GM21529 (cell line): ENCODE data around the gene EBP.

ENCODE experiments used
- ATAC-seq: cut with Tn5 transposase; IDR thresholded peaks from one replicate; pipeline ENCODE4 v1.9.1; 2021; ENCODE audit not compliant: unreplicated experiment

EBP gene

DNA sequence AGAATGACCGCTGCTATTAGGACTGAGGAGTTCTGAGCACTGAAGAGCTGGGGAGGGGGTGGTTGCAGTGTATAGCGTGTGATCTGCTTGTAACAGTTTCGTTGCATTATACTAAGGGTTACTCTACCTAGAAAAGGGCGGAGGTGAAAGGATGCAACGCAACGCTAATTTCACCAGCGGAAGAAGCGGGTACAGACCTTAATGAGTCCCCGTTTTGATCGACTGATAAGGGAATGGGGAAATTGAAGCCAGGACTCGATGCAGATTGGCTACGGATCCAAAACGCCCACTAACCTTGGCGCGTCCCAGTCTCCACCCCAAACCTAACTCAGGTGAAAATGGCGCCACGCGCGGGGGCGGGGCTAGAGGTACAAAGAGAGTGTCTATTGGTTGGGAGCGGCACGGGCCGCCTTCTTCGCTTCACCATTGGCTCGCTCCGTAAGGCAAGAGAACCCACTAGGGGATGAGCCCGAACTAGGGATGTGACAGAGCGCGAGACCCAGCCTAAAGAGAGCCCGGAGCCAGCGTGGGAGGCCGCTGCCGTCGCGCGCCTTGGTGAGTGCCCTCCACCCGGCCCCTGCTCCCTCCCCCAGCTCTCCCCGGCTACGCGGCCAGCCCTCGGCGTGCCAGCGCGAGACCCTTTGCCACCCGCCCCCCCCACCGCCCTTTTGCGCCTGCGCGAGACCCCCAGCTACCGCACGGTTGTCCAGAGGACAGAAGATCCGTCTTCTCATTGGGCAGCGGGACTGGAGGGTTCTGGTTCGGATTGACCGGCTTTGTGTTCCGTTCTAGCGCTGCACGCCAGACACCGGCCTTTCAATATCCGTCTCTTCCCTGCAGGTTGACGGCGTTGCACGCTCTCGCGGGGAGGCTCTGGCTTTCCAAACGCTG lies at the start of gene EBP:
Gene EBP, plus strand, starts transcription at position 456 of the 891 bp plus-strand sequence. CDS start 1,964 bp downstream, outside the sequence.
- peak; percentile 96 for ATAC-seq

DNA sequence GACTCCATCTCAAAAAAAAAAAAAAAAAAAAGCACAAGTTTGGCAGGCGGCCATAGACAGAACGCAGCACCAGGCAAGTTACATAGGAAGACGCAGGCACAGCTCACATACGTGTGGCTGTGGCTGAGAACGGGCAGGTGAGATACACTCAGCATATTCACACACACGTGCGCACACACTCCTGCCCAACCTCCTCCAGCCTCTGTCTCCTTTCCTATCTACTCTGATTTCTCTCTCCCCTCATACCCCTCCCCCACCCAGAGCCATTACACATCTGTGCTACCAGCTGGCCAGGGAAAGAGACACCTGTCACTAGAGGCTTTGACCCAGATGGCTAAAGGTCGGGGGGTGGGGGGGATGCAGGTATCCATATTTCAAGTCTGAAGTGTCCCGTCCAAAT lies 49.4 kb upstream of the EBP start:
- ATAC-seq = no peak

DNA sequence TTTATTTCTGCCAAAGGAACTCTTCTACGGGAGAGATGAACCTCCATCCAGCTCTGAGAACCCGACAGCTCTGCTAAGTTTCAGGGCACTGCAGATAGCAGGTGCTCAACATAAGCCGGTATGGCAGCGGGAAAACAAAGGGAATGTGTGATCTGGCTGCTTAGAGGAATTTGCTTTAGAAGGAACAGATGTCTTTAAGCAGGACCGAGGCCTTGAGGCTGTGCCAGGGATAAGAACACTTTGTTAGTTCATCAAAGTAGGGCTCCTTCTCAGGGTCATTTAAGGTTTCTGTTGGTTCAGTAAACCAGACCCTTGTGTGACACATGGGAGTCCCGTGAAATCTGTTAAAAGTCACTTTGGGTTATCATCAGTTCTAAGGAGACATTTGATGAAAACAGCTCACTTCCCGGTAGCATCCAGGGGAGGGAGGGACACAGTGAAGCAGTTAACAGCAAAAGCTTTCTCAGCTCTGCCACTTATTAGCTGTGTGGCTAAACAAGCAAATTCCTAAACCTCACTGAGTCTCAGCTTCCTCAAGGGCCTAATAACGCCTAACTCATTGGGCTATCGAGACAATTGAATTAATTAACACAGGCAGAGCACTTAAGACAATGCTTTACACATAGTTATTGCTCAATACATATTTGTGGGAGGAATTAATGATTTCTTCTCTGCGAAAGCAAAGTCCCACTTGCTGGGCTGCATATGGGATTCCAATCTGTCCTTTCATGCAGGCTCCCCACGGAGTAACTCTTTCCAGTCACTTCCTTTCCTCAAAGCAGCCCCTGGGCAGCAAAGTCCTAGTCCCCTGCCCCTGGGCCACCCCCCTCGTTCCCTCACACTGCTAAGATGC lies 48.5 kb upstream of the EBP start:
- no peak for ATAC-seq

DNA sequence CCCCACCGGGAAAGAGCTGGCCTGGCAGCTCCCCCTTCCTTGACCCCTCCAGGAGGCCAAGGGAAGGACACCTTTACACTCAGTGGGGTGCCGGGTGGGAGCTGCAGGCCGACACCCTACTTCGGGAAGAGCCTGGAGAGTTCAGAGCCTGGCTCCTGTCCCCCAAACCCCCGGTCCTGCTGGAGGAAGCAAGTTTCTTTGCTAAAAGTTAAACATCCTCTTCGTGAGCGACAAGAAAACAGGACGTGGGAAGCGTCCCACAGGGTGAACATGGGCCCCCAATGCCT lies 48.0 kb upstream of the EBP start:
- ATAC-seq = no peak

DNA sequence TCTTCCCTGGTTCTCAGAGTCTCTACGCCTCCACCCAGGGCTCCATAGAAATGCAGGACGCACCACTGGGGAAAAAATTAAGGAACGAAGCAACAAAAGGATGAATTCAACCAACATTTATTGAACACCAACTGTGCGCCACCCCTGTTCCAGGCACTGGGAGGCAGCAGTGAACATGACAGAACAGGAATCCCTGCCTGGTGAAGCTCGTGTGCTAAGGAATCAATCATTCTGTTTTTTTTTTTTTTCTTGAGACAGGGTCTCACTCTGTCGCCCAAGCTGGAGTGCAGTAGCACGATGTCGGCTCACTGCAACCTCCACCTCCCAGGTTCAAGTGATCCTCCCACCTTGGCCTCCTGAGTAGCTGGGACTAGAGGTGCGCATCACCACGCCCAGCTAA lies 47.5 kb upstream of the EBP start:
- no peak for ATAC-seq

DNA sequence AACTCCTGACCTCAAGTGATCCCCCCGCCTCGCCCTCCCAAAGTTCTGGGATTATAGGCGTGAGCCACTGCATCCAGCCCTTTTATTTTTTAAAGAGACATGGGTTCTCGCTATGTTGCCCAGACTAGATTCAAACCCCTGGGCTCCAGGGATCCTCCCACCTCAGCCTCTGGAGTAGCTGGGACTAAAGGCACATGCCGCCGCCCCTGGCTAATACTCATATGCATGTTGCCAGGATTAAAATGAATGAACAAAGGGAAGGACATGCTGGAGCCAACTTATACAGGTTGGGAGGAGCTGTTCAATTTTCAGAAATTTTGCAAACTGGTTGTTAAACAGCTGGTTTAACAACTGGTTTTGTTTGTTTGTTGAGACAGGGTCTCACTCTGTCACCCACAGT lies 47.0 kb upstream of the EBP start:
- no peak for ATAC-seq

DNA sequence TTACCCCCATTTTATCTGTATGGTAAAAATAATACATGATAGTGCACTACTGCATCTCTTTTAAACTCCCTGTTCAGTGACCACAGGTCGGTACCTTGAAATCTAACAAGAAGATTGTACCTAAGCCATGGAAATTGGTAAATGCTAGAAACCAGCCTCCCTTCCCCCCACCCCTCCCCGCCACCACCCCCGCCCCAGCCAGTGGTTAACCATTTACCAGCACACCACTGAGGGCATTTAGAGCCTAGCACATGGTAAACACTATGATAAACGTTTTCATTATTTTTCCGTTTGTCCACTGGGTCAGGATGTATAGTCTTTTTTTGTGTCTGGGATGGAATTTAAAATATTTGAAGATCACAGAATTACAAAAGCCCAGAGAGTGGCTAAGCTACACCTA lies 46.3 kb upstream of the EBP start:
- no peak for ATAC-seq

DNA sequence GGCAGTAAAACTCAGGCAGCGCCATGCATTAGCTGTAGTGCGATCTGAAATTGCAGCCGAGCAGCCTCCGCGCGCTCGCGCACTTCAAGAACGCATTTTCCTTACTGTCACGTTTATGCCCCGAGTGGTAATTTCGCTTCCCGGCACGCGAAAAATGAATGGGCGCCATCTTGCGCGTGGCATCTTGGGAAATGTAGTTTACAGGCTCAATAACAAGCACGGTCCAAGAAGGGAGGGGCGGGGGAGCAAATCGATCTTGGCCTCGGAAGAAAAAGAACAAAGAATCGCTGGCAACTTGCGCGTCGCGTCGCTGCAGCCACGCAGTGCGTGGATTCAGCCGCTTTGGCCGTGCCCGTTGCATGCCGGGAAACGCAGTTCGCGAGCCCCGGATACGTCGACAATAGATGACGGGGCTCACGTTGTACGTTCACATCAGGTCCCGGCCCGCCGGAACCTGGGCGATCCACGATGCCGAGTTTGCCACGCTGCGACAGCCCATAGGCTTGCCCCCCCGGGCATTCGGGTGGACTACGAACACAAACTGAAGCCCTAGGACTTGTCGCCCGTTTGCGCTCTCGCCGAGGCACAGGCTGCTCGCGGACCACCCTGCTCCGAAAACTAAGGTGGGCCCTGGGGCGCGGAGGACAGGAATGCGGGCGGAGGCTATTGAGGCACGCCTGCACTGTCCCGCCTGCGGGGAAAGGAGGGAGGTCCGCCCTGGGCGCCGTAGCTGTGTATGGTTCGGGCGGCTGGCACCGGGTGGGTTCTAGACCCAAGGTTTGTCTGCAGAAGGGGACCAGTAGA lies 45.6 kb upstream of the EBP start, which contains the start of gene FTSJ1:
Gene FTSJ1, plus strand, starts transcription at position 426 of the 804 bp plus-strand sequence. CDS start 1,849 bp downstream, outside the sequence.
- ATAC-seq = peak; percentile 86

DNA sequence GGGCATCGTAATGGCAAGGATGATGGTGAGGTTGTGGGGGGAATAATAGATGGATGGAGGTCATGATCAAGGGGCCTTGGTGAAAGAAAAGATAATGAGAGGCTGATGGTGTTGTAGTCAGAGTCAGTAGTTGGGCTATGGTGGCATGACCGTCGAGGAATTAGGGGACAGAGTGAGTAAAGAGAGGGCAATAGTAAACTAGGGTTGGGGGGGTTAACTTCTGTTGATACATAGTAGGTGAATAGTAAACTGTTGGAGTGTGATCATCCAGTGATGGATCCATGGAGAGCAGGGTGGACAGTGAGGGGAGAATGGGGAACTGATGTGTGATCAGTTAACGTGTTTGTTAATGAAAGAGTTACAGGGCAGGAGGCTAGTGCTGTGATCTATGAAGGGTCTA lies 44.7 kb upstream of the EBP start:
- no peak for ATAC-seq

DNA sequence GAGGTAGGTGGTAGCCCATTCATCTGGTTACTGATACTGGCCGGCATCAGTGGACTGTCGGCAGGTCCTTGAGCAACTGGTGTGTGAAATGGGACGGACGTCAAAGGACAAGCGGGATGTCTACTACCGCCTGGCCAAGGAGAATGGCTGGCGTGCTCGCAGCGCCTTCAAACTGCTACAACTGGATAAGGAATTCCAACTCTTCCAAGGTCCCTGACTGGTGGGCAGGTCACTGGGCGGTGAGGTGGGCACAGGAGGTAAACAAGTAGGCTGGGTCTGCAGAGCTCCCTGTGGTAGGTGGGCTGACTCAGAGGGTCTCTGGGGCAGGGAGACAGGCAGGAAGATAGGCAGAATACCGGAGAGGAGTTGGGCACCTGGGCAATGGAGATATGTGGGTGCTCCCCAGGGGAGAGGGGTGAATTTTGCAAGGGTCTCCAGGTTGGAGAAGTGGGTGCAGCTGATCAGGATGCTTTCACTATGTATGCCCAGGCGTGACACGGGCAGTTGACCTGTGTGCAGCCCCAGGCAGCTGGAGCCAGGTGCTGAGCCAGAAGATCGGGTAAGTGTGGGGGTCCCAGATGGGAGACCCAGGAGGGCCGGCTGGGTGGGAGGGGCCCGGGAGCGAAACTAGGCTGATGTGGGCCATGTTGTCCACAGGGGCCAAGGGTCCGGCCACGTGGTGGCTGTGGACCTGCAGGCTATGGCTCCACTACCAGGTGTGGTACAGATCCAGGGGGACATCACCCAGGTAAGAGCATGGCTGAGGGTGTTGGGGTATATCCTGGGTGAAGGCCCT lies 43.5 kb upstream of the EBP start:
- no peak for ATAC-seq

DNA sequence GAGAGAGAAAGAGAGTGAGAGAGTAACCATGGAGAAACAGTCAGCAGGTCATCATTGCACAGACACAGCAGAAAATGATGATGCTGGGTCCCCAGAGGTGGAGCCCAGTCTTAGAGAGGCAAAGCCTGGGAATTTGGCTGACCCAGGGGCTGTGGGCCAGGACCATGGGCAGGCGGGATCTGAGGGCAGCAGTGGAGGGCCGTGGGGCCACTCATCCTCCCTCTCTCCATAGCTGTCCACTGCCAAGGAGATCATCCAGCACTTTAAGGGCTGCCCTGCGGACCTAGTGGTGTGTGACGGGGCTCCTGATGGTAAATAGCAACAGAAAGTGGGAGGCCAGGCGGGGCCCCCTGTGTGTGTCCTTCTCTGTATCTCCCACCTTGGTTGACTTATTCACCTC lies 42.8 kb upstream of the EBP start:
- no peak for ATAC-seq

DNA sequence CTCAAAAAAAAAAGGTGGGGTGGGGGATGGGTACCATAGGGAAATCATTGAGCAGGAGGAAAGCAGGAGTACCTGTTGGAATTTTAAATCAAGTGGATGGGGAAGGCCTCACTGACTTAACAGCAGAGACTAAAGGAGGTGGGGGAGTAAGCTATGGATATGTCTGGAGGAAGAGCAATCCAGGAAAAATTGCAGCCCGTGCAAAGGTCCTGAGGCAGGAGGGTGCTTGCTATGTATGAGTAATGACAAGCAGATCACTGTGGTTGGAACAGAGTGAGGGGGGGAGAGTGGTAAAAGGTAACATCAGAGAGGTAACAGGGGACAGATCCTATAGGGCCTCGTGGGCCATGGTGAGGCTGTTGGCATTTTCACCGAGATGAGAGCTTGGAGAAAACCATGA lies 41.5 kb upstream of the EBP start:
- ATAC-seq = no peak

DNA sequence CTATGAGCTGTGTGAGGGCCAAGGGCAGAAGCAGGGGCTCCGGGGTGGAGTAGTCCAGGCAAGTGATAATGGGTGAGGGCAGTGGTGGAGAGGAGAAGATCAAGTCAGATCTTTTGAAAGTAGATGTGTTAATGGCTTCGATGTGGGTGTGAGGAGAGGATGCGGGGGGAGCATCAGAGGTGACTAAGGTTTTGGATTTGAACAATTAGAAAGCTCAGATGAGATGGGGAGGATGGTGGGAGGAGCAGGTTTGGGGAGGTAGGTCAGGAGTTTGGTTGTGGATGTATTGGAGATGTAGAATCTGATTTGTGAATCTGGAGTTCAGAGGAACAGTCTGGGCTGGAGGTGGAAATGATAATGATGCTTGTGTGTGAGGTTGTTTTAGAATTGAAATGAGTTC lies 41.0 kb upstream of the EBP start:
- no peak for ATAC-seq

DNA sequence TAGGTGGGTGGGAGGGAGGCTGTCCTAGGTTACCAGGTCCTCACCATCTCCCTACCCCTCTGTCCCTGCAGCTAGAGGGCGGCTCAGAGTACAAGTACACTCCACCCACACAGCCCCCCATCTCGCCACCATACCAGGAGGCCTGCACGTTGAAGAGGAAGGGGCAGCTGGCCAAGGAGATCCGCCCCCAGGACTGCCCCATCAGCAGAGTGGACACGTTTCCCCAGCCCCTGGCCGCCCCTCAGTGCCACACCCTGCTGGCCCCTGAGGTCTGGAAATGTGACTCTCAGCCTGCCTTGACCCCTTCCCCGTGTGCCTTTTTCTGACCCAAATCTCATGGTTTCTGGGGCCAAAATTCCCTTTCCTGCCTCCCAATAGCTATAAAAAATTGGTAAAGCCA lies 39.1 kb upstream of the EBP start:
- no peak for ATAC-seq

DNA sequence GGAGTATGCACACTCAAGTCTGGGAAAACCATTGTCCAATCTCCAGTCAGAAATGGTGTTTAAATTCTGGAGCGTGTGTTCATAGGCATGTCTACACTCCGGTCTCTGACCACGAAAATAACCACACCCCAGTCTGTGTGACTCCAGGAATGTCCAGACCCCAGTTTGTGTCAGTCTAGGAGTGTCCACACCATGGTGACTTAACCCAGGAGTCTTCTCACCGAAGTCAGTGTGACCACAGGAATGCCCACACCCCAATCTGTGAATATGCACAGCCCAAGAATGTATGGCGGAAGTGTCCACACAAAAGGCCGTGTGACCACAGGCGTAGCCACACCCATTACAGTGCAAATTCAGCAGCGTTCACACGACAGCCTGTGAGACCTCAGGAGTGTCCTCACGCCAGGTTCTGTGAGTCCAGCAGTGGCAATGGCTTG lies 34.2 kb upstream of the EBP start:
- ATAC-seq = no peak

DNA sequence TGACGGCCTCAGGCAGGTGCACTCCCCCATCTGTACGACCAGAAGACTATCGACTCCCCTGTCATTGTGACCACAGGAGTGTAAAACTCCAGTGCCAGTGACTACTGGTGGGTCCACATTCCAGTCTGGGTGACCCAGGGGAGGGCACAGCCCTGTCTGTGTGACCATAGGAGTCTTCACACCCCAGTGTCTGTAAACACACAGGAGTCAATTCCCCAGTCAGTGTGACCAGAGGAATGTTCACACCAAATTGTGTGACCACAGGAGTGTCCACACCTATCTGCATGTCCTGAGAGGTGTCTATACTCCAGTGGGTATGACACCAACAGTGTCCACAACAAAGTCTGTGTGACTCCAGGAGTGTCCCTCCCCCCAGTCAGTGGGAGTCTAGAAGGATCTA lies 33.6 kb upstream of the EBP start:
- ATAC-seq = no peak

DNA sequence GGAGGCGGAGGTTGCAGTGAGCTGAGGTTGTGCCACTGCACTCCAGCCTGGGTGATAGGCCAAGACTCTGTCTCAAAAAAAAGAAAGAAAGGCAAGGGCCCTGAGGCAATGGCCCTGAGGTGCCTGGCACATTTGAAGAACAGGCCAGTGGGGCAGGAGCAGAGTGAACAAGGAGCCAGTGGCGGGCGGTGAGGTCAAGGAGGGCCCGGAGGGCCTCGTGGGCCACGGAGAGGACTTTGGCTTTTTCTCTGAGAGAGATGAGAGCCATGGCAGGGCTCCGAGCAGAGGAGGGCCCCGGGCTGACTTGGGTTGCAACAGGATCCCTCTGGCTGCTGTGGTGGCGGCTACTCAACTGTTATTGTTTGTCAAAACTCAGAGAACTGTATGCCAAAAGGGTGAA lies 32.3 kb upstream of the EBP start:
- no peak for ATAC-seq

DNA sequence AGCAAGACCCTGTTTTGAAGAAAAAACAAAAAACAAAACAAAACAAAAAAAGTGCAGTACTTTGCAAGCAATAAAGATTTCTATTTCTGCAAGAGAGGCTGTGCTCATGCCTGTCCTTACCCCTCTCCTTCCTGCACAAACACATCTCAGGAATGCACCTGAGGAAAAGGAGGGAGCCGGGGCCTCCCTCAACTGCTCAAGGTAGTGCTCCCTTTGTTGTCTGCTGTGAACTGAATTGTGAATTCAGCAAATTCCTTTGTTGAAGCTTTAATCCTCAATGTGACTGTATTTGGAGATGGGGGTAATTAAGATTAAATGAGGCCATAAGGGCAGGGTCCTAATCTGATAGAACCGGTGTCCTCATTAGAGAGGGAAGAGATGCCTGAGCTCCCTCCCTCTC lies 31.7 kb upstream of the EBP start:
- no peak for ATAC-seq

DNA sequence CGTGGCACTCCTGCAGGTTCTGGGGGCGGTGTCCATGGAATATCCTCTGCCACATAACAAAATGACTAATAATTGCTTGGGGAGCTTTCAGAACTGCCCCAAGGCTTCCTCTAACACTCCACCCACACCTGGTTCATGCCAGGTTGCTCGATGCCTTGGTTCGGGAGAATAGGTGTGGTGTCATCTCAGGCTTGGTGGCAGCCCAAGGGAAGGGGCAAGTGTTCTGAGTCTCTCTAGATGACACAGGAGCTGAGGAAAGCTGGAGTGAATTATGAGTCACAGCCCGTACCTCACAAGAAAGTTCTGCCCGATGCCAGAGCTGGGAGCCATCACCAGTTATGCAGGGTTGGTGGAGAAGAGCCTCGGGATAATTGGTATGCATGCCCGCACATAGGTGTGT lies 30.9 kb upstream of the EBP start:
- ATAC-seq = no peak

DNA sequence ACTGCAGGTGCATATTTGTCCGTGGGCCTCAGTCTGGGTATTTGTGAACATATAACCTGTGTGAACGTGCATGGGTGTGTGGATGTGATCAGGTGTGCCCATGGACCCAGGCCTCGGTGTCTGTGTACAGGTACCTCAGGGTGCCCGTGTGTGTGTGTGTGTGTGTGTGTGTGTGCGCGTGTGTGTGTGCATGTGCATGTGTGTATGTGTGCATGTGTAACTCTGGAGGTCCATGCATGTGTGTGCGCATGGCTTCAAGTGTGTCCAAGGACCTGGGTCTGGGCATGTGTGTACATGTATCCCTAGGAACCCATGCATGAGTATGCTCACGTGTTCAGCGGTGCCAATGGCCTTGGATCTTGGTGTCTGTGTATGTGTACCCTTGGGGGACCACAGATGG lies 29.8 kb upstream of the EBP start:
- no peak for ATAC-seq
